SK-N-SH treated with all-trans-retinoic acid at 6 μM for 48 hours (cell line): Measurements from ENCODE around the gene KIF2A.

Experiments
- ARNTL ChIP-seq: fragments of 450-650 bp; formaldehyde crosslinking; IDR thresholded peaks from 2 replicates; pipeline ENCODE4 v1.5.0; 2020; ENCODE audit warnings: low read depth, mild to moderate bottlenecking, moderate library complexity, borderline replicate concordance
- CSDC2 ChIP-seq: fragments of 250-450 bp; sonication (Bioruptor Pico); IDR thresholded peaks from 2 replicates; pipeline ENCODE4 v1.5.0; 2020; ENCODE audit warnings: mild to moderate bottlenecking, moderate library complexity
- PPARA ChIP-seq: fragments of 250-450 bp; sonication (Bioruptor Pico); IDR thresholded peaks from 2 replicates; pipeline ENCODE4 v1.5.0; 2020; ENCODE audit warnings: mild to moderate bottlenecking, borderline replicate concordance
- TCF4 ChIP-seq: fragments of 250-450 bp; sonication (Bioruptor Pico); IDR thresholded peaks from 2 replicates; pipeline ENCODE4 v1.8.0; 2021; ENCODE audit warnings: mild to moderate bottlenecking, moderate library complexity, borderline replicate concordance
- TOX ChIP-seq: fragments of 250-450 bp; sonication (Bioruptor Pico); IDR thresholded peaks from 2 replicates; pipeline ENCODE4 v1.8.0; 2021; ENCODE audit warnings: mild to moderate bottlenecking, moderate library complexity, borderline replicate concordance
- ZFP3 ChIP-seq: fragments of 250-450 bp; sonication (Bioruptor Pico); IDR thresholded peaks from 2 replicates; pipeline ENCODE4 v1.5.0; 2020; ENCODE audit warnings: mild to moderate bottlenecking, moderate library complexity
- ZFP30 ChIP-seq: fragments of 450-650 bp; formaldehyde crosslinking; IDR thresholded peaks from 2 replicates; pipeline ENCODE4 v1.5.0; 2022; ENCODE audit warnings: mild to moderate bottlenecking, moderate library complexity
- TF ChIP-seq, protein P1 (sequence below): fragments of 250-450 bp; sonication (Bioruptor Pico); IDR thresholded peaks from 2 replicates; pipeline ENCODE4 v1.8.0; 2020; ENCODE audit warnings: mild to moderate bottlenecking, moderate library complexity, borderline replicate concordance
- TF ChIP-seq, protein P2 (sequence below): fragments of 250-450 bp; sonication (Bioruptor Pico); IDR thresholded peaks from 2 replicates; pipeline ENCODE4 v1.8.0; 2021; ENCODE audit warnings: low read depth, mild to moderate bottlenecking, moderate library complexity, borderline replicate concordance
- TF ChIP-seq, protein P3 (sequence below): fragments of 250-450 bp; sonication (Bioruptor Pico); IDR thresholded peaks from 2 replicates; pipeline ENCODE4 v1.5.1; 2020; ENCODE audit warnings: low read depth, mild to moderate bottlenecking, moderate library complexity

GRCh38 chr5:62289813-62290212 is 16.2 kb upstream of the KIF2A start:
- TF ChIP-seq, protein P1, sequence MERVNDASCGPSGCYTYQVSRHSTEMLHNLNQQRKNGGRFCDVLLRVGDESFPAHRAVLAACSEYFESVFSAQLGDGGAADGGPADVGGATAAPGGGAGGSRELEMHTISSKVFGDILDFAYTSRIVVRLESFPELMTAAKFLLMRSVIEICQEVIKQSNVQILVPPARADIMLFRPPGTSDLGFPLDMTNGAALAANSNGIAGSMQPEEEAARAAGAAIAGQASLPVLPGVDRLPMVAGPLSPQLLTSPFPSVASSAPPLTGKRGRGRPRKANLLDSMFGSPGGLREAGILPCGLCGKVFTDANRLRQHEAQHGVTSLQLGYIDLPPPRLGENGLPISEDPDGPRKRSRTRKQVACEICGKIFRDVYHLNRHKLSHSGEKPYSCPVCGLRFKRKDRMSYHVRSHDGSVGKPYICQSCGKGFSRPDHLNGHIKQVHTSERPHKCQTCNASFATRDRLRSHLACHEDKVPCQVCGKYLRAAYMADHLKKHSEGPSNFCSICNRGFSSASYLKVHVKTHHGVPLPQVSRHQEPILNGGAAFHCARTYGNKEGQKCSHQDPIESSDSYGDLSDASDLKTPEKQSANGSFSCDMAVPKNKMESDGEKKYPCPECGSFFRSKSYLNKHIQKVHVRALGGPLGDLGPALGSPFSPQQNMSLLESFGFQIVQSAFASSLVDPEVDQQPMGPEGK (CRISPR knock-in tag): no peak
- no peak for TF ChIP-seq ZFP3 (CRISPR knock-in tag)
- TF ChIP-seq TCF4: no peak
- TF ChIP-seq, protein P2, sequence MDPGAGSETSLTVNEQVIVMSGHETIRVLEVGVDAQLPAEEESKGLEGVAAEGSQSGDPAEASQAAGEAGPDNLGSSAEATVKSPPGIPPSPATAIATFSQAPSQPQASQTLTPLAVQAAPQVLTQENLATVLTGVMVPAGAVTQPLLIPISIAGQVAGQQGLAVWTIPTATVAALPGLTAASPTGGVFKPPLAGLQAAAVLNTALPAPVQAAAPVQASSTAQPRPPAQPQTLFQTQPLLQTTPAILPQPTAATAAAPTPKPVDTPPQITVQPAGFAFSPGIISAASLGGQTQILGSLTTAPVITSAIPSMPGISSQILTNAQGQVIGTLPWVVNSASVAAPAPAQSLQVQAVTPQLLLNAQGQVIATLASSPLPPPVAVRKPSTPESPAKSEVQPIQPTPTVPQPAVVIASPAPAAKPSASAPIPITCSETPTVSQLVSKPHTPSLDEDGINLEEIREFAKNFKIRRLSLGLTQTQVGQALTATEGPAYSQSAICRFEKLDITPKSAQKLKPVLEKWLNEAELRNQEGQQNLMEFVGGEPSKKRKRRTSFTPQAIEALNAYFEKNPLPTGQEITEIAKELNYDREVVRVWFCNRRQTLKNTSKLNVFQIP (CRISPR knock-in tag): no peak
- no peak for TF ChIP-seq TOX (CRISPR knock-in tag)
- TF ChIP-seq PPARA (CRISPR knock-in tag): no peak
- no peak for TF ChIP-seq CSDC2
- TF ChIP-seq, protein P3, sequence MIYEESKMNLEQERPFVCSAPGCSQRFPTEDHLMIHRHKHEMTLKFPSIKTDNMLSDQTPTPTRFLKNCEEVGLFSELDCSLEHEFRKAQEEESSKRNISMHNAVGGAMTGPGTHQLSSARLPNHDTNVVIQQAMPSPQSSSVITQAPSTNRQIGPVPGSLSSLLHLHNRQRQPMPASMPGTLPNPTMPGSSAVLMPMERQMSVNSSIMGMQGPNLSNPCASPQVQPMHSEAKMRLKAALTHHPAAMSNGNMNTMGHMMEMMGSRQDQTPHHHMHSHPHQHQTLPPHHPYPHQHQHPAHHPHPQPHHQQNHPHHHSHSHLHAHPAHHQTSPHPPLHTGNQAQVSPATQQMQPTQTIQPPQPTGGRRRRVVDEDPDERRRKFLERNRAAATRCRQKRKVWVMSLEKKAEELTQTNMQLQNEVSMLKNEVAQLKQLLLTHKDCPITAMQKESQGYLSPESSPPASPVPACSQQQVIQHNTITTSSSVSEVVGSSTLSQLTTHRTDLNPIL (CRISPR knock-in tag): no peak
- no peak for TF ChIP-seq ZFP30 (CRISPR knock-in tag)
- no peak for TF ChIP-seq ARNTL
